Spinal cord (tissue), 10 donors: ENCODE data around the gene ZSCAN5B. TPM values are rescaled to one million over a fixed set of nuclear protein-coding genes. Genes with fewer than 3 reads are reported as not detected.

Source experiments
- DNase-seq, 6 donors: peaks; one replicate each; pipeline versions ENCODE4 v3.0.0 to v3.0.0-alpha.2; 2013 to 2015; ENCODE audit warnings: low spot score in 6 of 6, low read depth in 4 of 6
- H3K27ac ChIP-seq: one replicate; pipeline ENCODE4 v1.5.1; 2013; ENCODE audit warnings: low read depth, low read length, control low read depth
- H3K27me3 ChIP-seq: one replicate; pipeline ENCODE4 v1.6.1; 2013; ENCODE audit warnings: low read length; ENCODE audit not compliant: control insufficient read depth, insufficient read depth
- H3K36me3 ChIP-seq: one replicate; pipeline ENCODE4 v1.6.1; 2013; ENCODE audit warnings: low read length; ENCODE audit not compliant: control insufficient read depth, insufficient read depth
- H3K4me1 ChIP-seq: one replicate; pipeline ENCODE4 v1.6.1; 2013; ENCODE audit warnings: low read length; ENCODE audit not compliant: control insufficient read depth, insufficient read depth
- H3K4me3 ChIP-seq: one replicate; pipeline ENCODE4 v1.5.1; 2013; ENCODE audit warnings: low read depth, low read length, control low read depth
- H3K9me3 ChIP-seq: one replicate; pipeline ENCODE4 v1.6.1; 2013; ENCODE audit warnings: low read length; ENCODE audit not compliant: control insufficient read depth, insufficient read depth
- WGBS: methylation state at CpG from one replicate; pipeline ENCODE4 v1.1.5; 2013; ENCODE audit warnings: missing lambda C conversion rate; ENCODE audit not compliant: insufficient coverage; 5-methylcytosine and 5-hydroxymethylcytosine counted together
- polyA plus RNA-seq, 2 donors: library from polyadenylated mRNA; unstranded; fragments of 120-200 nt; gene quantifications; one replicate each; pipeline ENCODE4 v1.2.1, GENCODE V29; 2013; ENCODE audit not compliant: insufficient read length in 2 of 2
- total RNA-seq, 2 donors: library from RNA; depleted of rRNA in 1 of 2; stranded (reverse); fragments of 120-200 nt in 1 of 2; fragments of >200 nt in 1 of 2; gene quantifications; one replicate each; pipeline versions ENCODE4 v1.2.3 to v1.2.4, GENCODE V29; 2013 to 2014
- donor health status: healthy.

ZSCAN5B gene
- total and polyA plus RNA-seq, 4 donors: 0.11 to 0.17 TPM; not detected in 2

- H3K4me1 ChIP-seq: no peaks in the 10 kb centered on the region
- peaks cover 56% of the 10 kb centered on the region for H3K36me3 ChIP-seq
- H3K4me3 ChIP-seq: no peak overlapping the region
- no peaks in the 10 kb centered on the region for H3K27me3 ChIP-seq
- no peak for DNase-seq
- no peaks in the 10 kb centered on the region for H3K9me3 ChIP-seq
- H3K27ac ChIP-seq: no peak overlapping the region
- 95% methylated on average over 11 of the region's 11 CpGs for WGBS
These were observed 36.0 kb downstream of the ZSCAN5B start for GRCh38 chr19:56161534-56161933.

DNA sequence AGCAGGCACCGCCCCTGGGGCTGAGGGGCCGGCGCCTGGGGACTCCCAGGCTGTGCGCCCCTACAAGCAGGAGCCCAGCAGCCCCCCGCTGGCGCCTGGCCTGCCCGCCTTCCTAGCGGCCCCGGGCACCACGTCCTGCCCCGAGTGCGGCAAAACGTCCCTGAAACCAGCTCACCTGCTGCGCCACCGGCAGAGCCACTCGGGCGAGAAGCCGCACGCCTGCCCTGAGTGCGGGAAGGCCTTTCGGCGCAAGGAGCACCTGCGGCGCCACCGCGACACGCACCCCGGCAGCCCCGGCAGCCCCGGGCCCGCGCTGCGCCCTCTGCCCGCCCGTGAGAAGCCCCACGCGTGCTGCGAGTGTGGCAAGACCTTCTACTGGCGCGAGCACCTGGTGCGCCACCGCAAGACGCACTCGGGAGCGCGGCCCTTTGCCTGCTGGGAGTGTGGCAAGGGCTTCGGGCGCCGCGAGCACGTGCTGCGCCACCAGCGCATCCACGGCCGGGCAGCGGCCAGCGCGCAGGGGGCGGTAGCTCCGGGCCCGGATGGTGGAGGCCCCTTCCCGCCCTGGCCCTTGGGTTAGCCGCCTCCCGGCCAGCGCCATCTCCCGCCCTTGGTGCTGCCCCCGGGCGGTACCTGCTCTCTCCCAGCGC is 37.8 kb downstream of the ZSCAN5B start:
- Histone ChIP-seq H3K4me1 (no peaks in the 10 kb centered on the region), H3K36me3 (peaks cover 72% of the 10 kb centered on the region)
- WGBS: 93% methylated on average over 66 of the region's 69 CpGs

GRCh38 chr19:56159009-56159559 is 38.5 kb downstream of the ZSCAN5B start:
- no peak overlapping the region for H3K27ac ChIP-seq
- no peaks in the 10 kb centered on the region for H3K9me3 ChIP-seq
- peaks cover 78% of the 10 kb centered on the region for H3K36me3 ChIP-seq
- H3K4me1 ChIP-seq: no peaks in the 10 kb centered on the region
- no peak overlapping the region for H3K4me3 ChIP-seq
- WGBS: 89% methylated on average over 9 of the region's 9 CpGs
- no peak for DNase-seq
- no peaks in the 10 kb centered on the region for H3K27me3 ChIP-seq

More for the DNA sequence above, 37.8 kb downstream of the ZSCAN5B start:
- no peak for DNase-seq
- Histone ChIP-seq H3K27ac (no peak overlapping the region), H3K9me3 (no peaks in the 10 kb centered on the region), H3K4me3 (no peak overlapping the region), H3K27me3 (no peaks in the 10 kb centered on the region)

- peaks cover 82% of the 10 kb centered on the region for H3K36me3 ChIP-seq
- no peaks in the 10 kb centered on the region for H3K27me3 ChIP-seq
- WGBS: 89% methylated on average over 14 of the region's 16 CpGs
These were observed 39.3 kb downstream of the ZSCAN5B start for GRCh38 chr19:56158170-56158757.

DNA sequence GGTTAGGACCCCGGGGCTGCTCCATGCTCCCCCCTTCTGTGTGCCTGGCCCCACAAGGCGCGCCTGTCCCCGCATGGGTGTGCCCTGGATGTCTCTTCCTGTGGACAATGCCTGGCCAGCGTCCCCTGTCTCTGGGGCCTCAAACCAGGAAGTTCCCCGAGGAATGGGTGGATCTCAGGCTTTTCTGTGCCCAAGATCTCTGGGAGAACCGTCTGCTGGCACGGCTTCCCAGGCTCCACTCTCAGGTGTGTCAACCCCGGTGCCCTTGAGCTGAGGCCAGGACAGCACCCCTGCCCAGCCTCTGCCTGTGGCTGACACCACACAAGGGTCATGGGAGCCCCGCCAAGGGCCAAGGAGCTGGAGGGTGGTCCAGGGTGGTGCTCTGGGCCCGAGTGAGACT is 40.8 kb downstream of the ZSCAN5B start:
- Histone ChIP-seq H3K27ac (no peak overlapping the region), H3K4me1 (peaks cover 1% of the 10 kb centered on the region), H3K27me3 (no peaks in the 10 kb centered on the region), H3K4me3 (no peak overlapping the region), H3K9me3 (no peaks in the 10 kb centered on the region), H3K36me3 (peaks cover 79% of the 10 kb centered on the region)
- WGBS: 91% methylated on average over 11 of the region's 11 CpGs
- no peak for DNase-seq

More at GRCh38 chr19:56158170-56158757, 39.3 kb downstream of the ZSCAN5B start:
- H3K4me1 ChIP-seq: no peaks in the 10 kb centered on the region
- no peaks in the 10 kb centered on the region for H3K9me3 ChIP-seq
- H3K4me3 ChIP-seq: no peak overlapping the region
- no peak overlapping the region for H3K27ac ChIP-seq
- no peak for DNase-seq

DNA sequence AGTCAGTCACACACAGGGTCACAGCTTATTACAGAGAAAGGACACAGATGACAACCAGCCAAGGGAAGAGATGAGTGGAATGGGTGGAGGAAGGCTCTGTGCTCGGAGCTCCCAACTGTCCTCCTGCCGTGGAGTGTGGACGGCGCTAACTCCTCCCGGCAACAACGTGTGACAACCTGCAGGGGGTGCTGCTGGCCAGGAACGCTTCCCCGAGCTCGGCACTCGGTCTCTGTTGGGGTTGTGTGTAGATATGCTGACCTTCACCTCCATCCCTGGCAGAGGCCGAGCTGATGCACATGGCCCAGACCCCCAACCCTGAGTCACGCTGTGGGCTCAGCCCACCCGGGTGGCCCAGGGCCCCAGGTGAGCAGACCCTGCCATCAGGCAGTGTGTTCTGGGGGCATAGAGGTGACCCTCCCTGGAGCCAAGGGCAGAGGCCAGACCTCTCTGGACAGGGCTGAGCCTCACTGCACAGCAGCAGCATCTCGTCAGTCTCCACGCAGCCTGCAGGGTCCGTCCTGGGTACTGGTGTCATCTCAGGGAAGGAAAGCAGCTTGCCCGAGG is 42.4 kb downstream of the ZSCAN5B start:
- Histone ChIP-seq H3K4me1 (peaks cover 3% of the 10 kb centered on the region), H3K36me3 (peaks cover 65% of the 10 kb centered on the region), H3K9me3 (no peaks in the 10 kb centered on the region), H3K4me3 (no peak overlapping the region), H3K27me3 (no peaks in the 10 kb centered on the region), H3K27ac (no peak overlapping the region)
- 84% methylated on average over 12 of the region's 17 CpGs for WGBS
- DNase-seq: no peak

- Histone ChIP-seq H3K4me3 (no peak overlapping the region), H3K9me3 (no peaks in the 10 kb centered on the region), H3K36me3 (peaks cover 59% of the 10 kb centered on the region), H3K27ac (no peak overlapping the region), H3K4me1 (peaks cover 3% of the 10 kb centered on the region), H3K27me3 (no peaks in the 10 kb centered on the region)
- no peak for DNase-seq
- 44% methylated on average over 6 of the region's 6 CpGs for WGBS
These were observed 44.1 kb downstream of the ZSCAN5B start for GRCh38 chr19:56153507-56153906.

GRCh38 chr19:56152644-56153043 is 44.9 kb downstream of the ZSCAN5B start:
- WGBS: 55% methylated on average over 2 of the region's 2 CpGs
- no peak overlapping the region for H3K4me3 ChIP-seq
- H3K27me3 ChIP-seq: no peaks in the 10 kb centered on the region
- H3K4me1 ChIP-seq: peaks cover 10% of the 10 kb centered on the region
- H3K27ac ChIP-seq: no peak overlapping the region
- H3K36me3 ChIP-seq: peaks cover 62% of the 10 kb centered on the region
- no peaks in the 10 kb centered on the region for H3K9me3 ChIP-seq
- DNase-seq: no peak

DNA sequence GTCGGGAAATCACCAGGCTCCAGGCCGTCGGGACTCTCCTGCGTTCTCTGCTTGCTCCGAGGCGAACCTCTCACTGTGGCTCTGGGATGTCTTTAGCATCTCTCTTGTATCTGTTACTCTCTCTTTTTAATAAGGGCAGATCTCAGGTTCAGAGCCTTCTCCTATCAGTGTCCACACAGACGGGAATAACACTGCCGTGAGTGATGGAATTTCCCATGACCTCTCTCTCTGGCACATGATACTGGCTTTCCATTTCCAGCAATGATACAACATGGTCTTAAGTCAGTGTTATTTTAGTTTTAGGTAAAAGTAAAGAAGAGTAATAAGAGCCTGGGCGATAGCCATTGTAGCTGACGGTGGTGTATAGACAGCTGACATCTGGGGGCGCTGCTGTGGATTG is 47.2 kb downstream of the ZSCAN5B start:
- H3K4me3 ChIP-seq: no peak overlapping the region
- DNase-seq: no peak
- no peak overlapping the region for H3K27ac ChIP-seq
- H3K9me3 ChIP-seq: no peaks in the 10 kb centered on the region
- H3K36me3 ChIP-seq: peaks cover 63% of the 10 kb centered on the region
- H3K27me3 ChIP-seq: no peaks in the 10 kb centered on the region
- peaks cover 10% of the 10 kb centered on the region for H3K4me1 ChIP-seq
- 79% methylated on average over 4 of the region's 11 CpGs for WGBS
